Stimulated activated CD8-positive, alpha-beta memory T cell treated with anti-CD3 and anti-CD28 coated beads, Interleukin-2, amount 100 ng/mL, for 1 hour (primary cell): Measurements from ENCODE around the gene ZNF630.
"Not testable (repeated sequence)": the region's sequence is repeated elsewhere in the genome, so short reads cannot be mapped to it uniquely, and the experiment has no call there.

Experiments used
- DNase-seq, 2 donors: peaks; one replicate each; pipeline ENCODE4 v3.0.0-alpha.2; 2020; ENCODE audit warnings: low read depth in 2 of 2

The ZNF630 gene

DNA sequence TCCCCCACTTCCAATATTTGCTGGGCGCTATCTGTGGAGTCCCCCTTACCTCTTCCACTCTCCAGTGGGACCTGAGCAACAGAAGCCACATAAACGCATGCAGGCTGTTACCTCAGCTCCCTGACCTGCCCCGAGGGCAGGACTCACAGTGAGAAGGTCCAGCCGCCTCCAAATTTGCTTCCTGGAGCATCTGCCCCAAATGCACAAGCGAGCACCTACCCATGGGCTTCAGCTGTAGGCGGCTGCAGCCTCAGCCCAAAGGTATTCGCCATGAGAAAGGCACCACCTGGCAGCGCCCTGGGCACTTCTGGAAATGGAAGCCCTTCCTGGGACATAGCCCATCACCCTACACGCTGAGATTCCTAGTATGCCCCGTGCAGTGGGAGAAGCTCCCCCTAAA is 41.2 kb downstream of the ZNF630 start:
- no peak for DNase-seq

DNA sequence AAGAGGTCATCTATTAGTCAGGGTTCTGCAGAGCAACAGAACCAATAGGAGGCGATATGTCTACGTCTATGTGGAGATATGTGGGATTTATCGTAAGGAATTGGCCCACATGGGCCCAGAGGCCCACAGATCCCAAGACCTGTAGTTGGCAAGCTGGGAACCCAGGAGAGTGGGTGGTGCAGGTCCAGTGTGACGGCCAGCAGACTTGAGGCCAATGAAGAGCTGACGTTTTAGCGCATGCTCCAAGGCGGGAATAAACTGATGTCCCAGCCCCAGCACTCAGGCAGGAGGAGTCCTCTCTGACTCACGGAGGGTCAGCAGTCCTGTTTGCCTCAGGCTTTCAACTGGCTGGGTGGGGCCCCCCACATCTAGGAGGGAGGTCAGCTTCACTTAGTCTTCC is 43.3 kb downstream of the ZNF630 start:
- DNase-seq = no peak

DNA sequence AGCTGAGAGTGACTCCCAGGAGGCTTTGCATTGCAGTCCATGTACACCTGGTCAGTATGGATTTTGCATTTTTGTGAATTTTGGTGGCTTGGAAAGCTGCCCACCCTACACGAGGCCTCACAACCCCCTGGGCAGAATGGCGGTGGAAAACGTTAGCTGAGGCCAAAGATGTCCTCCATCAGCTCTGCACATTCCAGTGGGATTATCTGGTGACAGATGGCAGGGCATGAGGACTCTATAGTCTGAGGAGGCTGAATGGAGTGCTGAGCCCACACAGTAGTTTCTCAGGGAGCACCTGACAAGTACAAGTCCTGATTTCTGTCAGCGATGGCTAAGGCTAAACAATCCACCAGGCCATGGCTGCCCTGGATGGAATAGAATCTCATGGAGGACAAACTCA is 43.9 kb downstream of the ZNF630 start:
- not testable (repeated sequence) for DNase-seq

DNA sequence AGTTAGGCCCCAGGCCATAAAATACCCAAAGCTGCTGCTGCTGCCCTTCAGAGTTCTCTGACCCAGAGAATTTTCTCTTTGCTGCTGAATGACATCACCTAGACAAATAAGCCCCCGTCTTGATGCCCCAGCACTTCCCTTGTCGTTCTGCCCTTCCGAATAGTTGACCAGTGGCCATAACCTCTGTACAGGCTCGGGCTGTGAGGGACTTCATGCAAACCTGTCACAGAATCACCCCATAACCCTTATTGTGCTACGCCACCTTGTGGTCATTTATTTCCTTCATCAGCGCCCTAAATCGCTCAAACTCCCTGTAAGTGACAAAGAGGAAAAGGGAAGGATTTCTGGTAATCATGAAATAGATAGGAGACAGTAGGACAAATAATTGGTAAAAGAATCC is 45.9 kb downstream of the ZNF630 start:
- DNase-seq = no peak

GRCh38 chrX:48022738-48023137 is 48.7 kb downstream of the ZNF630 start:
- no peak for DNase-seq

GRCh38 chrX:48022100-48022499 is 49.3 kb downstream of the ZNF630 start:
- no peak for DNase-seq

DNA sequence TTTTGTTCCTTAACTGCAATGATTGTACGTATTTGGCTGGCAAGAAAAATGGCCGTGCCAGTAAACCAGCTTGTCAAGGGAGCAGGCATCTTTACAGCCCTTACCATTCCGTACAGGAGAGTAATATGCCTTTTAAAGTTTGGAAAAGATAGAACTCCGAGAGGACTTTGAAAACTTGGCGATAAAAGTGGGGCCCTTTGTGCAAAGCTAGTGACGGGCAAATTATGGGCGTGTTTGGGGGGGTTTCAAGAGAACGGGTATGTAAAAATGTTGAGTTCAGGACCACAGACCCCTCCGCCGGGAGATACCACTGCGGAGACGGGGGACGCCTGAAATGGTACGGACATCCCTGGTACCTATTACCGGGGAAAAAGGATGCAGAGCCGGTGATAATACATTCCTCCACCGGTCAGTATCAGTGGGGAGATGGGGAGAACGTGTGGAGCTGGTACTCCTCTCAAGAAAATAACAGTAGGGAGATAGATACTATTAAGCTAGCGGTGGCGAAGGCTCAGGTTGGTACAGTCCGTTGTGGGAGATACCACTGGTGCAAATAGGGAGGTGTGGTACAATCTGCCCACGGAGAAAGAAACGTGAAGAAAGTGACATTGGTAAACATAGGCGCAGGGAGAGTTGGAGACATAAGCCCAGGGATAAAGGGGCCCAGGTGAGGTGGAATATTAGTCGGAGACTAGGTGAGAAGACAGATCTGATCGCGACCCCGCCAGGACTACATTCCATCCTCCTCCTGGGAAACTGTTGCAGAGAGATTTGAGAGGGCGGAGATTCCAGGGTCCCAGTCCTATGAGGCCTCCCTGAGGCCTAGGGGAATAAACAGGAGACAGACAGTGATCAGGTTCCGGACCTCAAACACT is 50.2 kb downstream of the ZNF630 start:
- peak; percentile 32 to 53 for DNase-seq

DNA sequence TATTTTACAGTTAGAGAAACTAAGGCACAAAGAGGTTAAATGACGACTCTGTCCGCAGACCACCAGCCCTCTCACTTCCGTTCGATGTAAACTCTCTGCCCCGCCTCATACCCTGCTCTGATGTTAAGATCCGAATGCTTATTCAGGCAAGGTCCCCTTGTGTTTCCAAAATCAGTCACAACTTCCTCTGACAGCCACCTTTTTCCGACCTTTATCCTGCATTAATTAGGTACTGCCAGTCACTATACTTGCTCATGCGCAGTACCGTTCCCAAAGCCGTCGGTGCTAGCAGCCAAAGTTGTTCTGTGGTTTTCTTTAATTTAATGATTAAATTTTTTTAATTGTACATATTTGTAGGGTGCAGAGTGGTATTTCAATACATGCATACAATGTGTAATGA is 51.0 kb downstream of the ZNF630 start:
- DNase-seq = not testable (repeated sequence)

DNA sequence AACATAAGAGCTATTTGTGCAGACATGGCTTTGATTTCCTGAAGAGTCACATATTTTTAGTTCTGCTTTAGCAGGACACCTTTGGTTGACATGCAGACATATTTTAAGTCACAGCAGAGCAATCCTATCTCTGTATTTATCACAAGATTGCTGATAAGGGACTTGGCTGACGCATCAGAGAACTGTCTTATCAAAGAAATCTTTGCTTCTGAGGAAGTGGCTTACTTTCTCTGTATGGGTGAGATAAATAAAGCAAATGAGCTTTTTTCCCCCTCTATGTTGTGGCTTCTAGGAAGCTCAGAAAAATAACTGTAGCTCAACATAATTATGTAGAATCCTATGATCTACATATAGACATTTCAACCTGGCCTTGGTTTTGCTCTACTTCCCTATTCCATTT is 51.5 kb downstream of the ZNF630 start:
- DNase-seq = not testable (repeated sequence)

- not testable (repeated sequence) for DNase-seq
Observed at GRCh38 chrX:48016583-48017310, 54.7 kb downstream of the ZNF630 start.

DNA sequence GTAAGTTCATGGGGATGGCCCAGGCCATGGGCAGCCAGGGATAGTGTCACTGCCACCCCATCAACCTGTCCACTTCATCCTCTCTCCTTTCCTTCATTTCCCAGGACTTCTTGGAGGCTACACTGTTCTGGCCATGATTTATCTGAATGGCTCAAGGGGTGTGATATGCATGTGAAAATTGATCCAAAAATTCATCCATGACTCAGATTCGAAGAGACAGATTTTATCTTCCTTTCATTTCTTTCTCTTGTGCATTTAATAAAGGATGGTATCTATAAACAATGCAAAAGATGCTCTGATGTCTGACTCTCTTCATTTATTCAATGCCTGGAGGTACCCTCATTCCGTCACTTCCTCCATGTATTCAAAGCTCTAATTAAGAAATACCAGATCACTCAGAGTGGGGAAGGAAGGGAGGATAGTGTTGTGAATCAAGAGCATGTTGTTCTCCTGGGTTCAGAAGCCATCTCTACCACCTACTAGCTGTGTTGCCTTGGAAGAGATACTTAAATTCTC is 61.9 kb downstream of the ZNF630 start:
- not testable (repeated sequence) for DNase-seq
